Esophagus squamous epithelium (tissue), 4 donors: ENCODE data around the gene C1QTNF8. TPM values are rescaled to one million over a fixed set of nuclear protein-coding genes. Genes with fewer than 3 reads are reported as not detected.

Experiments used
- total RNA-seq, 4 donors: library from RNA; depleted of rRNA; stranded (reverse); fragments of >200 nt; gene quantifications; one replicate each; pipeline ENCODE4 v1.1.0, GENCODE V29; 2016

Gene C1QTNF8
- total RNA-seq, 4 donors from 2014 or later = not detected

Other genes with a start within 250 kb of the C1QTNF8 start
- 10 to 100 TPM; 13.3 to 34.4 (median 23.8) TPM for gene LMF1, start 125.3 kb downstream of the C1QTNF8 start, total RNA-seq
- under 1 TPM in 3 of 4 donors, not detected in 1; 0.08 to 0.19 (median 0.09) TPM for gene SOX8, start 114.5 kb downstream of the C1QTNF8 start, total RNA-seq
- not detected for gene SSTR5, start 23.5 kb downstream of the C1QTNF8 start, total RNA-seq
- 10 to 100 TPM in 1 of 4 donors, 1 to 10 TPM in 3; 1.7 to 14.7 (median 5.6) TPM for gene CACNA1H, start 56.9 kb upstream of the C1QTNF8 start, total RNA-seq
- gene TPSG1, start 129.0 kb upstream of the C1QTNF8 start, total RNA-seq = under 1 TPM in 1 of 4 donors, not detected in 3; 0.27 TPM
- gene TPSB2, start 133.9 kb upstream of the C1QTNF8 start, total RNA-seq = 100 to 1,000 TPM in 1 of 4 donors, 10 to 100 TPM in 2, 1 to 10 TPM in 1; 4.0 to 537 (median 20.2) TPM
- 100 to 1,000 TPM in 1 of 4 donors, 10 to 100 TPM in 2, 1 to 10 TPM in 1; 3.0 to 395 (median 16.7) TPM for gene TPSAB1, start 144.5 kb upstream of the C1QTNF8 start, total RNA-seq
- gene TPSD1, start 159.8 kb upstream of the C1QTNF8 start, total RNA-seq = 1 to 10 TPM in 1 of 4 donors, under 1 TPM in 1, not detected in 2; 0.91 to 5.9 TPM
- gene UBE2I, start 213.4 kb upstream of the C1QTNF8 start, total RNA-seq = 10 to 100 TPM; 31.8 to 88.1 (median 76.3) TPM
- gene BAIAP3, start 237.4 kb upstream of the C1QTNF8 start, total RNA-seq = 1 to 10 TPM in 2 of 4 donors, under 1 TPM in 2; 0.68 to 2.7 (median 1.00) TPM